ENCODE data around the gene BIN1. TPM values are rescaled to one million over a fixed set of nuclear protein-coding genes. Genes with fewer than 3 reads are reported as not detected.

The BIN1 gene
- polyA plus RNA-seq, 3 donors from 2014 or later: 110 to 169 (median 167) TPM

DNA sequence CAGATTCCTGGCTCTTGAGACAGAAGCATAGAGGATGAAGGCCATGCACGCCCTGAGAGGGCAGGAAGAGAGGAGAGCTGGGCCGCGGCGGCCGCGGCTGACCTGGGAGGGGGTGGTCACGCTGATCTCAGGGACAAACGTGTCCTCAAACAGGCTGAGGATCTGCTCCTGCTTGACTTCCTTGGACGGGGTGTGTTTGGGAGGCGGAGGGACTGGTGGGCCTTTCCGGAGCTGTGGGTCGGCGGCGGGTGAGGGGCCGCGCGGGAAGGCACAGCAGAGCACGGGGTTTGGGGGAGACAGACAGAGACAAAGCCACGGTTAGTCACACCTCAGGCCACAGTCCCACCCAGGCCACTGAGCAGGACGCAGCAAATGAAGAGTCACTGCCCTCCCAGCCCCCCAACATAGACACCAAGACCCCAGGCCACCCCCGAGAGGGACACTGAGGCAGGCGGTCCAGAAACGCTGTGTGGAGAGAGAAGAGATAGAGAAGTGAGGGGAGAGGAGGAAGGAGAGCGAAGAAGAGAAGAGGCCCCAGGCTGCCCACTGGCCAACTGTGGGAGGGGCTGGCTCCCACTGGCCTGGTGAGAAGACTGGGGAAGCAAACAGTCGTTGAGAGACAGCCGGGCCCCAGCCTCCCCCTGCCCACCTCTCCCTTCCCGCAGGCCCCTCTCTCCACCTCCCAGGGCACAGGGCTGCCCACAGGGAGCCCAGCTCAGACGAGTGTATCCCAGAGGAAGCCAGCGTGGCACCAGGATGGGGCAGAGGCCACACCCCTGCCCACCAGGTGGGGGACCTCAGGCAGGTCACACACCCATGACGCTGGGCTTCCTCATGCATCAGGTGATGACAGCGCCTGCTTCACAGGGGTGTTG, 49.3 kb downstream of the BIN1 start:
- peaks cover 4 to 12% (median 10%) of the 10 kb centered on the region in 3 donors for H3K36me3 Mint-ChIP-seq
- peaks cover 6 to 12% of the 10 kb centered on the region in 2 donors for H3K4me1 Mint-ChIP-seq
- H3K4me3 Mint-ChIP-seq: no peak overlapping the region
- peak overlapping the region in 2 of 6 donors; percentile 50 to 53 for H3K27ac Mint-ChIP-seq
- H3K9me3 Mint-ChIP-seq: no peaks in the 10 kb centered on the region
- peaks cover 0 to 3% (median 3%) of the 10 kb centered on the region in 3 donors for H3K27me3 Mint-ChIP-seq (ENCODE audit: low read depth in 3 of 3)
- DNase-seq: no peak

DNA sequence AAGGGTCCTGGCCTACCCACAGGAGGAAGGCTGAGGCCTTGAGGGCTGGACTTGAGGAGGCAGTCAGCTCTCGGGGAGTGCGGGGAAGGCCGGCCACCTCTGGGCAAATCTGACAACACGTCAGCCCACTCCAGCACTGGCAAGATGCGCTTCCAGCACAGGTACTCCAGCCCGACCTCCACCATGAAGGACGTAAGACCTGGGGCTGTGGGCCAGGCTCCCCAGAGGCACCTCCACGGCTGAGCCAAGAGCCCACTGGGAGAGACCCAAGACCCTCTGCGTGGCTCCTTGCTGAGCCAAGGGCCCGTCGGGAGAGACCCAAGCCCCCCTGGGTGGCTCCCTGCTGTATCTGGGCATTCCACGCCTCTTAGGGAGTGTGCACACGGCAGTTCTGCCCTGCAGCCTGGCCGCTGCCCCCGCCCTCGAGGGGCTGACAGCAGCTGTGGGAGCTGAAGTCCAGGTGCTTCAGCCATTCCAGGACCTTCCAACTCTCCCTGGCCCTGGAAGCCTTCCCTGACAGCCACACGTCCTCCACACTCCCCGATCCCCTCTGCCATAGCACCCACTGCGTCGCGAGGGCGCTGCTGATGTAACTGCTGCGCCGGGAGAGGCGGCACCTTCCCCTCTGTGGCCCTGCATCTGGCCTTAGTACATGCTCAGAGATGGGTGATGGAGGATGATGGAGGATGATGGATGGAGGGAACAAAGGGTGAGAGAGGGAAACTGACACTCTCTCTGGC, 50.2 kb downstream of the BIN1 start:
- Mint-ChIP-seq H3K27me3 (ENCODE audit: low read depth in 3 of 3) (peaks cover 0 to 3% (median 3%) of the 10 kb centered on the region in 3 donors), H3K4me3 (no peak overlapping the region), H3K4me1 (peaks cover 7 to 15% of the 10 kb centered on the region in 2 donors), H3K36me3 (peaks cover 4 to 8% (median 6%) of the 10 kb centered on the region in 3 donors), H3K9me3 (no peaks in the 10 kb centered on the region), H3K27ac (peak overlapping the region in 2 of 6 donors; percentile 50 to 53)
- DNase-seq: no peak

DNA sequence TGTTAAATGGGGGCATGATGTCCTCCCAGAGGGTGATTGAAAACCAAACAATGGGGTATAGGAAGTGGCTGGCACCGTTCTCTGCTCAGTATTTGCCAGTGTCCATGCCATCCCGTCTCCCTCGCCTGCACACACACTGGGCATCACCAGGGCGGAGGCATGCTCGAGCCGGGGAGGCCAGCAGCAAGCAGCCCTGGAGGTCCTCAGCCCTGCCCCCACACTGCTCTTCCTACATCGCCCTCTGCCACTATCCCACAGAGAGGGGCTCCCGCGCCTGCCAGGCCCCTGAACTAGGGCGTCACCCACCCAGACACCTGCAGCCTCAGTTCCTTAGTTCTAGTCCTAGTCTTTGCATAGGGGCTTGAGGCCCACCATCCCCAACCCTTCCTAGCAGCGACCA, 50.9 kb downstream of the BIN1 start:
- Mint-ChIP-seq H3K4me3 (no peak overlapping the region), H3K27ac (no peak overlapping the region)

DNA sequence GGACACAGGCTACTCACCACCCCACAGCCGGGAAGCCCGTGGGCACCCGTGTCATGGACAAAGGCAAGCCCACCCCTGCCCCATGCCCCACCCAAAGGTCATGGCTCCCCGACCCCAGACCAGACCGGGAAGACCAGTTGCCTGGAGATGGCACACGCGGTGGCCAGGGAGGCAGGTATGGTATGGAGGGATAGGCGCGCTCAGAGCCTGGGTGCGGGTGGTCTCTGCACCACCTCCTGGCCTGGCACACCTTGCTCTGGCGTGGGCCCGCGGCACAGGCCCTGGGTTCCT, 51.2 kb downstream of the BIN1 start:
- Mint-ChIP-seq H3K27me3 (ENCODE audit: low read depth in 3 of 3) (peaks cover 0 to 3% (median 1%) of the 10 kb centered on the region in 3 donors), H3K36me3 (peaks cover 4 to 8% (median 6%) of the 10 kb centered on the region in 3 donors), H3K9me3 (no peaks in the 10 kb centered on the region), H3K4me3 (no peak overlapping the region), H3K4me1 (peaks cover 7 to 16% of the 10 kb centered on the region in 2 donors), H3K27ac (no peak overlapping the region)
- DNase-seq: no peak

More for the DNA sequence above, 50.9 kb downstream of the BIN1 start:
- Mint-ChIP-seq H3K4me1 (peaks cover 7 to 16% of the 10 kb centered on the region in 2 donors), H3K27me3 (ENCODE audit: low read depth in 3 of 3) (peaks cover 0 to 3% (median 1%) of the 10 kb centered on the region in 3 donors), H3K9me3 (no peaks in the 10 kb centered on the region), H3K36me3 (peaks cover 4 to 8% (median 6%) of the 10 kb centered on the region in 3 donors)
- no peak for DNase-seq

DNA sequence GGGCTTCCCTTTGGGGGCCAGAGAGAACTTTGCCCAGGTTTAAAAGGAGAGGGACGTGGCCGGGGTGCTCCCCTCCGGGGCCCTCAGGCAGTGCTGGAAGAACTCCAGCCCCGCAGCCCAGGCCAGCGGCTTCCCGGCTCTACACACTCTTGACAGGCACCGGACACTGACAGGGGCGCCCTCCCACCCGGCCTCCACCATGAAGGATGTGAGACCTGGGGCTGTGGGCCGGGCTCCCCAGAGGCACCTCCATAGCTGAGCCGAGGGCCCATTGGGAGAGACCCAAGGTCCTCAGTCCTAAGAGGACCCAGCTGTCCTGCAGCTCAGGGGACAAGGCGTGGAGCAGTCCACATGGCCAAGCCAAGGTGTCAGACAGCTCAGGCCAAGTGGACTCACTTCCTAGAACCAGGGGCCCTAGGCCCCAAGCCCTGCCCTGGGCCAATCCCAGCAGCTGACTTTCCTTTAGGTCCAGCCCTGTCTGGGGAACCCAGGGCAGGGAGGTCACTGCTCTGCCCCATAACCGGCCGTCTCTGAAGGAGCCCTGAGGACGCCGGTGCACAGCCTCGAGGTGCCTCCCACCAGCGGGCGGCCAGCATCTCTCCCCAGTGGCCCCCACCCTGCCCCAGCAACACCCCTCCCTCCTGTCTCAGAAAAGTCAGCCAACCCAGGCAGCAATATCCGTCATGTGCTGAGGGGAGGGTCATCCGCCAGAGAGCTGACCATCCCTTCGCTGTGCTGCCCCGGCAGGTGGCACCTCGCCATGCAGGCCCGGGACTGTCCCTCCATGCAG, 51.8 kb downstream of the BIN1 start:
- no peak overlapping the region for H3K27ac Mint-ChIP-seq
- peaks cover 4 to 8% (median 6%) of the 10 kb centered on the region in 3 donors for H3K36me3 Mint-ChIP-seq
- H3K4me1 Mint-ChIP-seq: peaks cover 7 to 20% of the 10 kb centered on the region in 2 donors
- no peak overlapping the region for H3K4me3 Mint-ChIP-seq
- no peaks in the 10 kb centered on the region for H3K9me3 Mint-ChIP-seq
- no peak for DNase-seq
- peaks cover 0 to 5% (median 1%) of the 10 kb centered on the region in 3 donors for H3K27me3 Mint-ChIP-seq (ENCODE audit: low read depth in 3 of 3)

DNA sequence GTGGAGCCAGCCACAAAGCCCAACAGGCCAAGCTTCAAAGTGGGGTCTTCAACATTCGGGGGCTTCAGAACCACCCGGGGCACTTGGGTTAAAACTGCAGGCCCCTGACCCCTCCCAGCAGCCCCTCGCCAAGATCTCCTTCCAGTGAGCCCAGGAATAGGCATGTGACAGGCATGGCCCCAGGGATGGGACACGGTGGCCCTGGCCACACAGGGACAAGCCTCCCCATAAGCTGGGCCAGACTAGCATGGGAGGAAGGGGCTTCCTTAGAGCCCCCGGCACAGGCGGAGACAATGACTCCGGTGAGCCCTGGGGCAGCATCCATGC, 52.4 kb downstream of the BIN1 start:
- Mint-ChIP-seq H3K36me3 (peaks cover 4 to 8% (median 6%) of the 10 kb centered on the region in 3 donors), H3K4me1 (peaks cover 7 to 22% of the 10 kb centered on the region in 2 donors), H3K27ac (no peak overlapping the region), H3K27me3 (ENCODE audit: low read depth in 3 of 3) (peaks cover 0 to 5% (median 1%) of the 10 kb centered on the region in 3 donors), H3K4me3 (no peak overlapping the region), H3K9me3 (no peaks in the 10 kb centered on the region)
- no peak for DNase-seq

DNA sequence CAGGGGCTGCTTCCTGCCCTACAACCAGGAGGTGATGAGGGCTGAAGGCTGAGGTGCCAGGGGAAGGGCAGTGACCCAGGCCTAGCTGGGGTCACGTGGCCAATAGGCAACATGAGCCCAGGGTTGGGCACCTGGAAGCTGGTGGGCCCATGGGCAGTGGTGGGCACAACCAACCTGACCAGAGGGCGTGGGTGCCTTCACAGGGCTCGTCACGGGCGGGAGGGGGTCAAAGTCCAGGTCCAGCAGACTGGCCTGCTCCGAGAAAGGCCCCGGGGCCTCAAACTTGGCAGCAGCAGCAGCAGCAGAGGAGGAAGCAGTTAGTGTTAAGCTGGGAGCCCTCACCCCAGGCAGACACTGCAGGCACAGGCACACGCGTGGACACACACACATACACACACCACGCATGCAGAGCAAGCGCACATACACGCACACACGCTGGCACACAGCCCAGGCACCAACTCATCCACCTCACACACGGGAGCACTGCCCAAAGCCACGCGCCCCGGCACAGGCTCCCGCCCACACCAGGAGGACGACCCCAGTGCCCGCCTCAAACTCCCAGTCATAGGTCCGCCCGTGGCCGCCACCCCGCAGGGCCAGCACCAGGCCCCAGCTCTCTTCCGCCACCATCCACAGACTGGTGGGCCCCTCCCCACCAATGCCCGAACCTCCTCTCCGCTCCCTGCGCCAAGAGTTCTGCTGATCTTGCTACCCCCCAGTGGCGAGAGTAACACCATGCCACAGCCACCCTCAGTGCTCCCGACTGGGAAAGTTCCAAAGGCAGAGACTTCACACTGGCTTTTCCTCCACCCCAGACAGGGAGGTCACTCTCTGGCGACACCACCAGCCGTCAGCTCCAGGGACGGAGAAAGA, 53.0 kb downstream of the BIN1 start:
- Mint-ChIP-seq H3K9me3 (no peaks in the 10 kb centered on the region), H3K4me3 (no peak overlapping the region), H3K4me1 (peaks cover 7 to 20% of the 10 kb centered on the region in 2 donors), H3K27me3 (ENCODE audit: low read depth in 3 of 3) (peaks cover 0 to 5% (median 1%) of the 10 kb centered on the region in 3 donors), H3K27ac (no peak overlapping the region), H3K36me3 (peaks cover under 1 to 8% (median 6%) of the 10 kb centered on the region in 3 donors)
- no peak for DNase-seq

DNA sequence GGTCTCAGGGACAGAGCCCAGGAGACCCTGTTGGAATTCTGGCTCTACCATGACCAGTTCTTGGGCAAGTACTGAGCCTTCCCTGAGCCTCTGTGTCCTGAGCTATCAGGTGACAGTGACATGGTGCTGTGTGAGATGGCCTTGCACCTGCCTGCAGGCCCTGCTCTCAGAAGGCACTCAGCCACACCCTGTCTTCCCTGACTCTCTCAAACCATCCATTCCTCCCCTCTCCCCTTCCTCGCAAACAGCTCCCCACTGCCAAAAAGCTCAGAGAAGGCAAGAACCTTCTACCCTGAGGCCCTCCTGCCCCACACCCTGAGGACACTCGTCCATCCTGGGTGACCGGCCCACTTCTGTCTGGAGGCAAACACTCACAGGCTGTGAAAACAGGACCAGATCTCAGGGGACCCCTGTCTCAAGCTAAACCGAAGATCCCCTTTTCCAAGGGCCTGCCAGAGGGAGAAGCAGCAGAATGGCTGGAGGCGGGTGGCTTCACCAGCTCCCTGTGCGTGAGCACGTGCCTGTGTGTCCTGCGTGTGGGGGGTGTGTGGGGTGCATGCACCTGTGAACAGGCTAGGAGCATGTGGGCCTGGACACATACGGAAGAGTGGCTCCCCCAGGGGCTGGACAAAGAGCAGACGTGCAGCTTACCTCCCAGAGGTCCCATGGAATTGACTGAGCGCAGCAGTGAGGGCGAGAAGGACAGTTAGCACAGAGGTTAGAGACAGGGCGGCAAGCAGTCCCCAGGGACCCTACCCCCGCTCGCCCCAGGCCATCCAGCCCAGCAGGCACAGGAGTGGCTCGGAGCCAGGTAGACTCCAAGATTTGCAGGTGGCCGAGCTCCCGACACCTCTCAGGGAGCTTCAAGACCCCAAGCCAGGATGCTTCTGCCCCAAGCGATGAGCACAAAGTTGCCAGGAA, 53.9 kb downstream of the BIN1 start:
- Mint-ChIP-seq H3K4me1 (peaks cover 7 to 20% of the 10 kb centered on the region in 2 donors), H3K4me3 (peak overlapping the region in 1 of 5 donors; percentile 24), H3K9me3 (no peaks in the 10 kb centered on the region), H3K36me3 (peaks cover 0 to 8% (median 6%) of the 10 kb centered on the region in 3 donors), H3K27me3 (ENCODE audit: low read depth in 3 of 3) (peaks cover 0 to 5% (median 1%) of the 10 kb centered on the region in 3 donors), H3K27ac (peak overlapping the region in 5 of 6 donors; percentile 17 to 79 (median 69))
- no peak for DNase-seq

DNA sequence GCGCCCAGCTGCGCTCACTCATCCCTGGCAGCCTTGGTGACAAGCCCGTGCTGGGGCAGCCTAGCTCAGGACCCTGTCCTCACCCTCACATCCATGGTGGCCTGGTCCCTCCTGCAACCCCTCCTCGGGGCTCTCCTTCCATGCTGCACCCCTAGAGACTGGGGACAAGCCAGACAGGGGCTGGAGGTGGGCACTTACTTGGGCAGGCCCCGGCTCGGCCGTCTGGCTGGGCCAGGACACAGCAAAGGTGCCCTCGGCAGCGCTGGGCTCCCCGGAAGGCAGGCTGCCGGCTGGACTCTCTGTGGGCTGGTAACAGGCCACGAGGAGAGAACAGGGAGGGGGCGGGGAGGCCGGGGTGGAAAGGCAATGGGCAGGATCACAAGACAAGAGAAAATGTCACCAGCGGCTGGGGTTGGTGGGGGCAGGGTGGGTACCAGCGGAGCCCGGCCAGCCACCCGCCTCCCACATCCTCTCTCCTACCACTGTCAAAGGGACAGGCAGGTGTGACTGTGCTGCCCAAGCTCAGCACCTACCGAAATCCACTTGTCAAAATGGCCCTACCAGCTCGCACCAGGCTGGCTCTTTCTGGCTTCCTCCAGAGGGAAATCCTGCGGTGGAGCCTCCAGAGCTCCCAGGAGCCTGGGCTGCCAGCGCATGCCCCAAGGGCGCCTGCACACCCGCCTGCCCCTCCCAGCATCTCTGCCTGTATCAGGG, 54.7 kb downstream of the BIN1 start:
- H3K9me3 Mint-ChIP-seq: no peaks in the 10 kb centered on the region
- peaks cover 0 to 8% (median 6%) of the 10 kb centered on the region in 3 donors for H3K27me3 Mint-ChIP-seq (ENCODE audit: low read depth in 3 of 3)
- peaks cover 7 to 25% of the 10 kb centered on the region in 2 donors for H3K4me1 Mint-ChIP-seq
- peak overlapping the region in 4 of 6 donors; percentile 17 to 79 (median 72) for H3K27ac Mint-ChIP-seq
- H3K4me3 Mint-ChIP-seq: peak overlapping the region in 1 of 5 donors; percentile 24
- DNase-seq: no peak
- H3K36me3 Mint-ChIP-seq: peaks cover 0 to 13% (median 5%) of the 10 kb centered on the region in 3 donors

DNA sequence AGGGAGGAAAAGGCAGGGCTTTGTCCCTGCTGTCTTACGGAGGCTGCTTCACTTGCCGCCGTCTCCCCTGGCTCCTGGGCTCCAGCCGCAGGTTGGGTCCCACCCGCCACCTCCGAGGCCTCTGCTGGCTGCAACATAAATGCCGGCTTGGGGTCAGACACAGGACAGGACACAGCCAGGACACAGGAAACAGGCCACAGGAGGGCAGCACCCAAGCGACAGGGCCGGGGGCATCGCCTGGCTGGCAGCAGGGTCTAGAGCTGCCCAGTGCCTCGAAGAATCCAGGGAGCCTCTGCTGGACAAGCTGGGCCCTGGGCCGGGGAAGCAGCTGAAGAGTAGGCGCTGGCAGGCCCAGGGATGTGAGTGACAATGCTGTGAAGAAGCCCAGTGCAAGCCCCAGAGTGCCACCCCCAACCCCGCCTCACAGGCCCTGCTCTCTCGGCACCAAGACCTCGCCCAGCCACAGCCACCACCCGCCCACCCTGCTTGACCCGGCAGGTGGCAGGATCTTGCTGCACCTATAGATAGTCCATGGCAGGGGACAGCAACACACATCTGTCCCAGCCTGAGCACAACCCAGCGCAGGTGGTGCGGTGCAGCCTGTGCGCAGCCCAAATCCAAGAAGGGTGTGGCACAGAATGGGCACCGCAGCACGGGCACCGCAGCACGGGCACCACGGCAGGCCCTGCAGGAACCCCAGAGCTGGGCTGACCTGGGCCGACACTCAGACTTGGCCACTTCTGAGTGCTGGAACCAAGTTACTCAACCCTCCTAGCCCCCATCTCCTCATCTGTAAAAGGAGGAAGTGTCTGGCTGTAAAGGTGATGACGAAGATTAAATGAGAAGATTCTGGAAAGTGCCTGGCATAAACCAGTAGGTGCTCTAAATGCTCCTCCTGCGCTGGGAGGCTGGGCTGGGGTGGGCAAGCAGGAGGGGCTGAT, 55.6 kb downstream of the BIN1 start:
- H3K9me3 Mint-ChIP-seq: no peaks in the 10 kb centered on the region
- peaks cover 14 to 31% of the 10 kb centered on the region in 2 donors for H3K4me1 Mint-ChIP-seq
- H3K27ac Mint-ChIP-seq: peak overlapping the region in 1 of 6 donors; percentile 4
- no peak overlapping the region for H3K4me3 Mint-ChIP-seq
- no peak for DNase-seq
- peaks cover 0 to 8% (median 6%) of the 10 kb centered on the region in 3 donors for H3K27me3 Mint-ChIP-seq (ENCODE audit: low read depth in 3 of 3)
- peaks cover 0 to 16% (median 6%) of the 10 kb centered on the region in 3 donors for H3K36me3 Mint-ChIP-seq

DNA sequence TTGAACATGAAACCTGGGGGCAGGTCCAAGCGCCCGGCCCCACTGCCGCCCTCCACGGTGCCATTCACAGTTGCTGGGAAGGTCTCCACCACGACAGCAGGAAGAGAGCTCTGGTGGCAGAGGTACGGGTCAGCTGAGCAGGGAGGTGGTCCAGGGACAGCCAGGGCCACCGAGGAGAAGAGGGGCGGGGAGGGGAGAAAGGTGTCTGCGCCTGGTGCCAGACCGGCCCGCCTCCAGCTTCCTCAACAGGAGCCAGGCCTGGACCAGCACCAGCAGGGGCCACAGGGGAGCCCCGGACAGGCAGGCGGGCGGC, 56.2 kb downstream of the BIN1 start:
- DNase-seq: no peak
- H3K36me3 Mint-ChIP-seq: peaks cover 0 to 12% (median 6%) of the 10 kb centered on the region in 3 donors
- H3K27me3 Mint-ChIP-seq (ENCODE audit: low read depth in 3 of 3): peaks cover 0 to 10% (median 5%) of the 10 kb centered on the region in 3 donors
- H3K4me3 Mint-ChIP-seq: no peak overlapping the region
- peaks cover 17 to 33% of the 10 kb centered on the region in 2 donors for H3K4me1 Mint-ChIP-seq
- H3K9me3 Mint-ChIP-seq: no peaks in the 10 kb centered on the region
- peak overlapping the region in 1 of 6 donors; percentile 40 for H3K27ac Mint-ChIP-seq

All from immature natural killer cell (primary cell).